Activated CD4-positive, alpha-beta T cell treated with anti-CD3 and anti-CD28 coated beads, Interleukin-2, amount 50 U/mL, for 16 hours (primary cell): ENCODE measurements around the gene PNMA6F.
"Not testable (repeated sequence)": the region's sequence is repeated elsewhere in the genome, so short reads cannot be mapped to it uniquely, and the experiment has no call there.

Experiments
- DNase-seq: peaks from one replicate; pipeline ENCODE4 v3.0.0-alpha.2; 2020

PNMA6F gene

DNA sequence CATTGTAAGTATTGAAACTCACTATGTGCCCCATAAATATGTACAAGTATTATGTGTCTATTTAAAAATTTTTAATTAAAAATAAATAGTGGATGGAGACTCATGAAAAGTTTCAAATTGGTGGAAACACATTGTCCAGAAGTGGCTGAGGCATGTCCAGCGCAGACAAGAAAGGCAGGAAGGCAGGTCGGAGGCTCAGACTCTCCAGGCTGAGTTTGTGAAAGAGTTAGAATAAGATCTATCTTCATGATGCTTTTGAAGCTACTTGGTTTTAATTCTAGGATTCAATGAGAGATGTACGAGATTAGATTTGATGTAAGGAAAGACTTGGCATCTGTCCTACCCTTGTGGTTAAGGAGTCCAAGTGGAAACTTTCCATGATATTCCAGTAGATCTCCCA, 19.8 kb downstream of the PNMA6F start:
- DNase-seq = no peak

- DNase-seq = no peak
These were observed 21.7 kb downstream of the PNMA6F start for GRCh38 chrX:153299855-153300254.

DNA sequence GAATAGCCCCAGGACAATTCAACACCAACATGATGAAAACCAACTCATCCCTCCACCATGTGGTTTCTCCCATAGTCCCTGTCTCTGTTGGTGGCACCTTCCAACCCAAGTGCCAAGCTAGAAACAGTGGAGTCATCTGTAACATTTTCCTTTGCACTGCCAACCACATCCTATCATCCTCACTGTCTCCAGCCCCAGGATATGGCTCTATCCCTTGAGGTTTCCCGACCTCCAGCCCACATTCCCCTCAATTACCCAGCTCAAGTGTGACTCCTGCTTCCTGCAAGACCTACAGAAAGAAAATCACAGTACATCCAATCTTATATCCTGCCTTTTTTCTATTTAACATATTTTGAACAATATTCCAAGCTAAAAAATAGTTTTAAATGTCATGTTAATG, 24.2 kb downstream of the PNMA6F start:
- DNase-seq = no peak

GRCh38 chrX:153293485-153294071, 28.0 kb downstream of the PNMA6F start:
- DNase-seq = not testable (repeated sequence)

DNA sequence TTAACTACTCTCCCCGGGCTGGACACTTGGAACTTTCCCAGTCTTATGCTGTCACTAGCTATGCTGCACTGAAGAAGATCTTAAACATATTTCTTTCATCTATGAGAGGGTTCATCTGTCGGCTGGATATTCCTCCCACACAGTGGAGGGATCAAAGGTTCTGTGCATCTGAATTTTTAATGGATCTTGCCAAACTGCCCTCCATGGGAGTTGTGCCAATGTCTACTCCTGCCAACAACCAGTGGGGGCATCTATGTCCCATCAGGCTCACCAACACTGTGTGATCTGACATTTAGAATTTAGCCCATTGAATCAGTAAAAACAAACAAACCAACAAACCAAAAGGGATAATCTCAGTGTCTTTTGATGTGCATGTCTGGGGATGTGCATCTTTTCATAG, 32.8 kb downstream of the PNMA6F start:
- DNase-seq = not testable (repeated sequence)

- DNase-seq = not testable (repeated sequence)
These were observed 35.9 kb downstream of the PNMA6F start for GRCh38 chrX:153285678-153286077.

GRCh38 chrX:153283982-153284381, 37.6 kb downstream of the PNMA6F start:
- DNase-seq = not testable (repeated sequence)

DNA sequence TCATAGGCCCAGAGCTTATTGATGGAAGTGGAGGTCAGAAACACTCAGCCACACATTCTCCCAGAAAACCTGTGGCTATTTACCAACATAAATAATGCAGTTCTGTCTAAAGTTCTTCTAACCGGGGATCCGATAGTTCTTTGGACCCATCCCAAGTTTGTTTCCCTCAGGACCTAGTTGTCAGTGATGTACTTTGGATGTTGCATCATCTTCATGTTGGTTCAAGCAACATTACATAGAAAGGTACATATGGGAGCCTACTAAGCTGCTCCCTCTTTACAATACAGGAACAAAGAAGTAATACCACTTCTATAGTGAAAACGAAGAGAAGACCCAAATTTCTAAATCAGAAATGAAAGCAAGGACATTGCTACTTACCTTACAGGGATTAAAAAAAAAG, 39.8 kb downstream of the PNMA6F start:
- DNase-seq = not testable (repeated sequence)

- DNase-seq = not testable (repeated sequence)
These were observed 42.3 kb downstream of the PNMA6F start for GRCh38 chrX:153279304-153279703.

DNA sequence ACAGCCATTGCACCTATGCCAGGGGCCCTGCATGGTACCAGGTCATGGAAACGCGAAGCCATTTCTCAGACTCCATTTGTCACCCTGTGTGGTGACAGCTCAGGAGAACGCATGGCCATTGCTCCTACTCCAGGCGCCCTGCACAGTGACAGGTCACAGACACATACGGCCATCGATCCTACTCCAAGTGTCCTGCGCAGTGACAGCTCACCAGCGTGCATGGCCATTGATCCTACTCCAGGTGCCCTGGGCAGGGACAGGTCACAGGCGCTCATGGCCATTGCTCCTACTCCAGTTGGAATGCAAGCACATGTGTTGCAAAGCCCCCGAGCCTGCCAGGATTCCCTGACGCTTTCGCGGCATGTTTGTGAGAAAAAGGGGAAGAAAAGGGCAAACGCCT, 45.5 kb downstream of the PNMA6F start:
- not testable (repeated sequence) for DNase-seq

DNA sequence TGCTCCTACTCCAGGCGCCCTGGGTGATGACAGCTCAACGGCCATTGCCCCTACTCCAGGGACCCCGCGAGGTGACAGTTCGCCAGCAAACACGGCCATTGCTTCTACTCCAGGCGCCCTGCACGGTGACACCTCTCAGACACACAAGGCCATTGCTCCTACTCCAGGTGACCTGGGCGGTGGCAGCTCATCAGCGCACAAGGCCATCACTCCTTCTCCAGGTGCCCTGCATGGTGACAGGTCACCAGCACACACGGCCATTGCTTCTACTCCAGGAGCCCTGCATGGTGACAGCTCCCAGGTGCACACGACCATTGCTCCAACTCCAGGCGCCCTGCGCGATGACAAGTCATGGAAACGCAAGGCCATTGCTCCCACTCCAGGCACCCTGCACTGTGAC, 46.1 kb downstream of the PNMA6F start:
- not testable (repeated sequence) for DNase-seq

DNA sequence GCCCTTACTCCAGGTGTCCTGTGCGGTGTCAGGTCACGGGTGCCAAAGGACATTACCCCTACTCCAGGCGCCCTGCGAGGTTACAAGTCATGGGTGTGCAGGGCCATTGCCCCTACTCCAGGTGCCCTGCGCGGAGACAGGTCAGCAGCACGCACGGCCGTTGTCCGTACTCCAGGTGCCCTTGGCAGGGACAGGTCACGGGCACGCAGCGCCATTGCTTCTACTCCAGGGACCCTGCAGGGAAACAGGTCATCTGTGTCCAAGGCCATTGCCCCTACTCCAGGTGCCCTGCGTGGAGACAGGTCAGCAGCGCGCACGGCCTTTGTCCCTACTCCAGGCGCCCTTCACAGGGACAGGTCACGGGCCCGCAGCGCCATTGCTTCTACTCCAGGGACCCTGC, 49.0 kb downstream of the PNMA6F start:
- not testable (repeated sequence) for DNase-seq

- not testable (repeated sequence) for DNase-seq
These were observed 49.5 kb downstream of the PNMA6F start for GRCh38 chrX:153272070-153272469.
